ENCODE measurements around the gene ZFAND3. TPM values are rescaled to one million over a fixed set of nuclear protein-coding genes. Genes with fewer than 3 reads are reported as not detected.

Gene ZFAND3
- total RNA-seq, 4 donors from 2014 or later: 45.0 to 55.2 (median 49.5) TPM

DNA sequence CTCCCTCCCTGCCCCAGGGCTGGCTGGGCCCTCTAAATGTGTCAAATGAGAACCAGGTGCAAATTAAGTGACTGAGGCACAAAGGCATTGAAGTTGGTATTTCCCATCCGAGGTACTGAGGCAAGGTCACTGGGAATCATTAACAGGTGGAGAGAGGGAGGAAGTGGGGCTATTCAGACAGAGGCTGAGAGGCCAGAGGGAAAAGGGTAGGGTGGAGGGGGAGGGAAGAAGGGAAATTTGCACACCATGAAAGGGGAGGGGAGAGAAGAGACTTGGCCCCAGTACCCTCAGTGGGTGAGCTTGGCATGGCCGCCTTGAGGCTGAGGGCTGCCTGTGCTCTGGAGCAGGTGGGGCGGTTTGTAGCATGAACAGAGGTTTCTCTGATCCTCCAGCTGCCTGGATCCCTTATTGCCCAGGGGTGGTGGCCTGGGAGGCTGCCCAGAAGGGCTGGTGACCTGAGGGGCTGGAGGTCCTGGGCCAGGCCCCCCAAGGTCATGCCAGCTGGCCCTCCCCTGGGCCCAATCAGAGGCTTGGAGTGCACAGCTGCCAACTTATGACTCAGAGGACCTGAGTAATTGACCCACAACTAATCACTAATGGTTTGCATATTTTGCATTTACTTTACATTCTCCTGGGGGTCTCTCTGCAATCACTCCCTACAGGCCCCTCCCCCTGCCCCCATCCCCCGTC lies 40.3 kb upstream of the ZFAND3 start:
- no peak for TF ChIP-seq POLR2A (IDR thresholded peaks at IDR 0.05)
- TF ChIP-seq, protein P1, sequence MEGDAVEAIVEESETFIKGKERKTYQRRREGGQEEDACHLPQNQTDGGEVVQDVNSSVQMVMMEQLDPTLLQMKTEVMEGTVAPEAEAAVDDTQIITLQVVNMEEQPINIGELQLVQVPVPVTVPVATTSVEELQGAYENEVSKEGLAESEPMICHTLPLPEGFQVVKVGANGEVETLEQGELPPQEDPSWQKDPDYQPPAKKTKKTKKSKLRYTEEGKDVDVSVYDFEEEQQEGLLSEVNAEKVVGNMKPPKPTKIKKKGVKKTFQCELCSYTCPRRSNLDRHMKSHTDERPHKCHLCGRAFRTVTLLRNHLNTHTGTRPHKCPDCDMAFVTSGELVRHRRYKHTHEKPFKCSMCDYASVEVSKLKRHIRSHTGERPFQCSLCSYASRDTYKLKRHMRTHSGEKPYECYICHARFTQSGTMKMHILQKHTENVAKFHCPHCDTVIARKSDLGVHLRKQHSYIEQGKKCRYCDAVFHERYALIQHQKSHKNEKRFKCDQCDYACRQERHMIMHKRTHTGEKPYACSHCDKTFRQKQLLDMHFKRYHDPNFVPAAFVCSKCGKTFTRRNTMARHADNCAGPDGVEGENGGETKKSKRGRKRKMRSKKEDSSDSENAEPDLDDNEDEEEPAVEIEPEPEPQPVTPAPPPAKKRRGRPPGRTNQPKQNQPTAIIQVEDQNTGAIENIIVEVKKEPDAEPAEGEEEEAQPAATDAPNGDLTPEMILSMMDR (IDR thresholded peaks at IDR 0.05 in 4 of 5, conservative IDR thresholded peaks at IDR 0.05 in 1 of 5): no peak
- H3K9me3 ChIP-seq: no peaks in the 10 kb centered on the region
- no peak for DNase-seq
- peaks cover 7 to 12% of the 10 kb centered on the region in 2 donors for H3K4me1 ChIP-seq
- intact Hi-C loops (cut with DNase I; ENCODE audit: low total_unique reads): no loop called here
- no peak overlapping the region for H3K27ac ChIP-seq
- H3K36me3 ChIP-seq: no peaks in the 10 kb centered on the region
- no peaks in the 10 kb centered on the region for H3K27me3 ChIP-seq
- no peak overlapping the region for H3K4me3 ChIP-seq
- in situ Hi-C loops (cut with MboI; ENCODE audit: low sequenced_read_pairs in 4 of 4): loop anchor here in 1 of 4 donors (25.0 kb wide), 1 partner anchor 708 kb away; no protein-coding TSS in a partner anchor
- ATAC-seq: no peak

DNA sequence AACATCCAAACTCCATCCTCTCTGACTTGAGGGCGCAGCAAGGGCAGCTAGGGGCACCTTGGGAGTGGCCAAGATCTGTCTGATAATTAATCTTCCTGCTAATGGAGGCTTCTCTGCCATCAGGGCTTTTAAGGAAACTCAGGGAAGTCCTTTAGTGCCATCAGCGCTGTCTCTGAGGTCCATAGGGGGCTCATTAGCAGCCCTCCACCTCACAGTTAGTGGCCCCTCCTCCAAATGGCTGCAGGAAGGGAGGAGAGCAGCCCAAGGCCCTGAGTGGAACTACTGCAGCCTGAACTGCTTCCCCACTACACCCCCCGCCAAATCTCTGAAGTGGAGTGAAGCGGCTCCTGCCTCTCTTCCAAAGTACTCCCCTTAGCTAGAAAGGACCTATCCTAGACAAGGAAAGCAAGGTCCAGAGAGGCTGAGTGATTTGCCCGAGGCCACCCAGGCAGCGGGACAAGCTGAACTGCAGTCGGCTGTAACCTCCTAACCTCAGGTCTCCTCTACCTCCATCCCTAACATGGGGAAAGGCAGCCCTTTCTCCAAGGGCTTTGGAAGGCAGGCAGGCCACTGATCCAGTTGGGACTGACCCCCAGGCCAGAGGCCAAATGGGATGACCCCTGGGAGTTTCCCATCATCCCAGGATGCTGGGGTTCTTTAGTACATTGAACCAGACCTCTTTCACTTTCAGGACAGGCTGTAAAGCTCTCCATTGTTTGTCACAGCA lies 39.5 kb upstream of the ZFAND3 start:
- Histone ChIP-seq H3K27ac (no peak overlapping the region), H3K4me1 (peaks cover 7 to 13% of the 10 kb centered on the region in 2 donors), H3K36me3 (no peaks in the 10 kb centered on the region), H3K4me3 (no peak overlapping the region), H3K27me3 (no peaks in the 10 kb centered on the region), H3K9me3 (no peaks in the 10 kb centered on the region)
- ATAC-seq (no peak), DNase-seq (no peak)
- in situ Hi-C loops (cut with MboI; ENCODE audit: low sequenced_read_pairs in 4 of 4): loop anchor here in 2 of 4 donors (10.0 to 25.0 kb wide), 2 partner anchors 235 to 707 kb away; no protein-coding TSS in a partner anchor
- TF ChIP-seq, protein P1 (IDR thresholded peaks at IDR 0.05 in 4 of 5, conservative IDR thresholded peaks at IDR 0.05 in 1 of 5): no peak
- no peak for TF ChIP-seq POLR2A (IDR thresholded peaks at IDR 0.05)
- intact Hi-C loops (cut with DNase I; ENCODE audit: low total_unique reads): loop anchor here (2.0 kb wide), 1 partner anchor 35 kb away; no protein-coding TSS in a partner anchor

DNA sequence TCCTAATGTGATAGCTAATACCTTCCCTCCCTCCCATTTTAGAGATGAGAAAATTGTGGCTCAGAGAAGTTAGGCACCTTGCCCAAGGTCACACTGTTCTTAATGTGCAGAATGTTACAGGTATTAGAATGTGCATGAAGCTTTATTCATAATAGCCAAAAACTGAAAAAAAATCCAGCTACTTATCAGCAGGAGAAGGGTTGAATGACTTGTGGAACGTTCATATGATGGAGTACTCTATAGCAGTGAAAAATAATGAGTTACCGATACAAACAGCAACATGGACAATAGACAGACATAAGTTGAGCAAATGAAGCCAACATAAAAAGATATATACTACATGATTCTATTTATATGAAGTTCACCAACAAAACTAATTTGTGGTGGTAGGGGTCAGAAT lies 37.7 kb upstream of the ZFAND3 start:
- H3K27me3 ChIP-seq: no peaks in the 10 kb centered on the region
- no peak overlapping the region for H3K27ac ChIP-seq
- DNase-seq (no peak), ATAC-seq (no peak)
- H3K9me3 ChIP-seq: no peaks in the 10 kb centered on the region
- no peak overlapping the region for H3K4me3 ChIP-seq
- peaks cover 7 to 13% of the 10 kb centered on the region in 2 donors for H3K4me1 ChIP-seq
- H3K36me3 ChIP-seq: no peaks in the 10 kb centered on the region
- TF ChIP-seq, protein P1 (IDR thresholded peaks at IDR 0.05 in 4 of 5, conservative IDR thresholded peaks at IDR 0.05 in 1 of 5): no peak
- TF ChIP-seq POLR2A (IDR thresholded peaks at IDR 0.05): no peak
- intact Hi-C loops (cut with DNase I; ENCODE audit: low total_unique reads): loop anchor here (2.0 kb wide), 1 partner anchor 37 kb away; no protein-coding TSS in a partner anchor
- in situ Hi-C loops (cut with MboI; ENCODE audit: low sequenced_read_pairs in 4 of 4): loop anchor here in 2 of 4 donors (10.0 to 25.0 kb wide), 2 partner anchors 233 to 706 kb away; no protein-coding TSS in a partner anchor

DNA sequence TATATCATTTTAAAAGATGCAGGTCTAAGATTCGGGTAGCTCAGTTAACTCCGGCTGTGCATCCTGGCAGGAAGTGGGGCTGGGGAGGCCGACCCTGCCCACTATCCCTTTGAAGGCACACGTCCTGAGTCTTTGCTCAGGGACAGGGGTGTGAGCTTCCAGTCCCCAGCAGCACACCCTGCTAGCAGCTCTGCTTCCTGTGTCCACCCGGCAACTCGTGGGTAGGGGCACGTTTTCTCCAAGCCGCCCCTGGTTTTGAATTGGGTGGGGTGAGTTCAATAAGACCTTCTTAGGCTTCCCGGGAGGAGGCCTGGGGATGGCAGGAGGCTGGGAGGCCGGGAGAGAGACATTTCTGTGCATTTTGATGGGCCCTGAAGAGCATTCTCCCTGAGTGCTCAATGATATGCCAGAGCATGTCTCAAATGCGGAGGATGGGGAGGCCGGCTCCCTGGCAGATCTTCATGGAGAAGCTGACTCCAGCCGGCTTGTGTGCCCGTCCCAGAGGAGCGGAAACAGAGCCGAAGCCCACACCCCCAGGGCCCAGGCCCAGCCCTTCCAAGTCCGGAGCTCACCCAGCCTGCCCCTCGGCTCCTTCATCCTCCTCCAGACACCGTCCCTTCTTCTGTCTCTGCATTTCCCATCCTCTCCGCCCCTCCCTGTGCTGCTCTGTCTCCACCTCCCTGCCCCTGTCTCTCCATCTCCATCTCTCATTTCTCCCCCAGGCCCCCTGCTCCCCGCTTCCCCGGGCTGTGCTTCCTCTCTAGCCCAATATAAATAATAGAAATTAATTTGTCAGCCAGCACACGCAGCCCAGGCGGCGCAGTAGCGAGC lies 36.3 kb upstream of the ZFAND3 start:
- ATAC-seq (peak in 1 of 2 donors; percentile 7), DNase-seq (no peak)
- peak overlapping the region; percentile 50 to 72 (median 56) for H3K4me3 ChIP-seq
- TF ChIP-seq POLR2A (IDR thresholded peaks at IDR 0.05): no peak
- TF ChIP-seq, protein P1 (IDR thresholded peaks at IDR 0.05 in 4 of 5, conservative IDR thresholded peaks at IDR 0.05 in 1 of 5): no peak
- no peaks in the 10 kb centered on the region for H3K9me3 ChIP-seq
- H3K36me3 ChIP-seq: no peaks in the 10 kb centered on the region
- intact Hi-C loops (cut with DNase I; ENCODE audit: low total_unique reads): no loop called here
- H3K27ac ChIP-seq: no peak overlapping the region
- in situ Hi-C loops (cut with MboI; ENCODE audit: low sequenced_read_pairs in 4 of 4): loop anchor here in 2 of 4 donors (10.0 to 25.0 kb wide), 2 partner anchors 232 to 704 kb away; no protein-coding TSS in a partner anchor
- H3K27me3 ChIP-seq: no peaks in the 10 kb centered on the region
- peaks cover 7 to 13% of the 10 kb centered on the region in 2 donors for H3K4me1 ChIP-seq

Data from gastrocnemius medialis (tissue), 4 donors.